ENCODE results near the gene OR14A2.
"Not testable (repeated sequence)": the region's sequence is repeated elsewhere in the genome, so short reads cannot be mapped to it uniquely, and the experiment has no call there.

Gene OR14A2

DNA sequence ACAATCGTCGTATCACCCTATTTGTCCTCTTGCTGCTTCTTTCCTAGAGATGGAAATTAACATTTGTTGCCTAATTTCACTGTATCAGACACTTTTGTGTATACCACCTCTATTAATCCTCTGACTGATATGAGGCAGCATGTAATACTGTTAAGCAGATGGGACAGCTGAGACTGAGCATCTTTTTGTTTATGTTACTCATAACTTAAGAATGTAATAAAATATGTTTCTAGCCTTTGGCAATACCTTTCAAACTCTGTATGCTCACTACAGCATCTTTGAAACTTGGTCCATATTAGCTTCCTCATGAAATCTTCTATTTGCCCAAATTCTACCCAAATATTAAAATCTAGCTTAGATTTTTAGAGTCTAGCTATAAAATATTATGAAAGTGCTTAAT, 7.2 kb downstream of the OR14A2 start:
- Histone ChIP-seq H2AFZ (no peak overlapping the region), H3K4me3 (ENCODE audit: low read depth, low read length) (no peak overlapping the region), H3K27ac (no peak overlapping the region), H3K4me1 (no peaks in the 10 kb centered on the region), H3K27me3 (ENCODE audit: control insufficient read depth, insufficient read depth, low read length) (no peaks in the 10 kb centered on the region), H3K4me2 (ENCODE audit: low read length) (no peak overlapping the region), H3K79me2 (no peaks in the 10 kb centered on the region), H3K9ac (no peak overlapping the region), H3K36me3 (ENCODE audit: control insufficient read depth, insufficient read depth, low read length) (no peaks in the 10 kb centered on the region), H3K9me3 (ENCODE audit: control insufficient read depth, low read length) (no peaks in the 10 kb centered on the region)
- TF ChIP-seq, protein P1, sequence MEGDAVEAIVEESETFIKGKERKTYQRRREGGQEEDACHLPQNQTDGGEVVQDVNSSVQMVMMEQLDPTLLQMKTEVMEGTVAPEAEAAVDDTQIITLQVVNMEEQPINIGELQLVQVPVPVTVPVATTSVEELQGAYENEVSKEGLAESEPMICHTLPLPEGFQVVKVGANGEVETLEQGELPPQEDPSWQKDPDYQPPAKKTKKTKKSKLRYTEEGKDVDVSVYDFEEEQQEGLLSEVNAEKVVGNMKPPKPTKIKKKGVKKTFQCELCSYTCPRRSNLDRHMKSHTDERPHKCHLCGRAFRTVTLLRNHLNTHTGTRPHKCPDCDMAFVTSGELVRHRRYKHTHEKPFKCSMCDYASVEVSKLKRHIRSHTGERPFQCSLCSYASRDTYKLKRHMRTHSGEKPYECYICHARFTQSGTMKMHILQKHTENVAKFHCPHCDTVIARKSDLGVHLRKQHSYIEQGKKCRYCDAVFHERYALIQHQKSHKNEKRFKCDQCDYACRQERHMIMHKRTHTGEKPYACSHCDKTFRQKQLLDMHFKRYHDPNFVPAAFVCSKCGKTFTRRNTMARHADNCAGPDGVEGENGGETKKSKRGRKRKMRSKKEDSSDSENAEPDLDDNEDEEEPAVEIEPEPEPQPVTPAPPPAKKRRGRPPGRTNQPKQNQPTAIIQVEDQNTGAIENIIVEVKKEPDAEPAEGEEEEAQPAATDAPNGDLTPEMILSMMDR (IDR thresholded peaks at IDR 0.05) = no peak

DNA sequence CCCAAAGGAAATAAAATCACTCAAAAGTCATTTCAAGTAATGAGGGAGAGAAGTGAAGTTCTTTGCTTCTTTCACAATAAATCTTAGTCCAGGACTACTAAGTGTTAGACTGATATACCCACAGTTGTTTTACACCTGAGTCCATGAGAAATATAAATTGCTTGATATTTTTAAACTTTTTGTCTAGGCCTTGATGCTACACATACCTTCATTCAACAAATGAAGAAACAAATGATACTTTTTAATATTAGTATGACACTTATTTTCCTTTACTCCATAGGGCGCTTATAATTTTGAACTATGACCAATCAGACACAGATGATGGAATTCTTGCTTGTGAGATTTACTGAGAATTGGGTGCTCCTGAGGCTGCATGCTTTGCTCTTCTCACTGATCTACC, 9.6 kb downstream of the OR14A2 start, which contains the start of gene OR14K1:
OR14K1 (plus strand) TSS at position 301 of the 400 bp plus-strand sequence; CDS start at position 301, 0 bp downstream.
- Histone ChIP-seq H2AFZ (no peak within 1 kb of the TSS), H3K27me3 (ENCODE audit: control insufficient read depth, insufficient read depth, low read length) (no peaks in the 10 kb centered on the region), H3K79me2 (no peaks in the 10 kb centered on the region), H3K9me3 (ENCODE audit: control insufficient read depth, low read length) (no peaks in the 10 kb centered on the region), H3K4me1 (no peaks in the 10 kb centered on the region), H3K27ac (no peak within 1 kb of the TSS), H3K36me3 (ENCODE audit: control insufficient read depth, insufficient read depth, low read length) (no peaks in the 10 kb centered on the region), H3K4me2 (ENCODE audit: low read length) (no peak within 1 kb of the TSS), H3K9ac (no peak within 1 kb of the TSS), H3K4me3 (ENCODE audit: low read depth, low read length) (no peak within 1 kb of the TSS)
- TF ChIP-seq, protein P1 (IDR thresholded peaks at IDR 0.05) = no peak

DNA sequence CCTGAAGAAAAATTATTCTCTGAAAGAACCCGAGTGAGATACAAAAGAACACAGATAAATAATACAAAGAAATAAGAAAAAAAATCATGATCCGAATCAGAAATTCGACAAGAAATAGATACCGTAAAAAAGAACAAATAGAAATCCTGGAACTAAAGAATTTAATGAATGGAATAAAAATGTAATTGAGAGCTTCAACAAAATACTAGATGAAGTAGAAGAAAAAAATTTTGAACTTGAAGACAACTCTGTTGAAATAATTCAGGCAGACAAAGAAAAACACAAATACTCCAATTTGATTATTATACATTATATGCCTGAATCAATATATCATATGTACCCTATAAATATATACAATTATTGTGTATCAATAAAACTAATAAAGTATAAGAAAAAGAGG, 26.7 kb downstream of the OR14A2 start:
- Histone ChIP-seq H3K79me2 (no peaks in the 10 kb centered on the region), H3K4me2 (ENCODE audit: low read length) (no peak overlapping the region), H3K9ac (no peak overlapping the region), H3K4me3 (ENCODE audit: low read depth, low read length) (no peak overlapping the region), H3K27me3 (ENCODE audit: control insufficient read depth, insufficient read depth, low read length) (no peaks in the 10 kb centered on the region), H2AFZ (no peak overlapping the region), H3K36me3 (ENCODE audit: control insufficient read depth, insufficient read depth, low read length) (no peaks in the 10 kb centered on the region), H3K27ac (no peak overlapping the region), H3K4me1 (no peaks in the 10 kb centered on the region), H3K9me3 (ENCODE audit: control insufficient read depth, low read length) (no peaks in the 10 kb centered on the region)
- TF ChIP-seq, protein P1 (IDR thresholded peaks at IDR 0.05) = no peak

DNA sequence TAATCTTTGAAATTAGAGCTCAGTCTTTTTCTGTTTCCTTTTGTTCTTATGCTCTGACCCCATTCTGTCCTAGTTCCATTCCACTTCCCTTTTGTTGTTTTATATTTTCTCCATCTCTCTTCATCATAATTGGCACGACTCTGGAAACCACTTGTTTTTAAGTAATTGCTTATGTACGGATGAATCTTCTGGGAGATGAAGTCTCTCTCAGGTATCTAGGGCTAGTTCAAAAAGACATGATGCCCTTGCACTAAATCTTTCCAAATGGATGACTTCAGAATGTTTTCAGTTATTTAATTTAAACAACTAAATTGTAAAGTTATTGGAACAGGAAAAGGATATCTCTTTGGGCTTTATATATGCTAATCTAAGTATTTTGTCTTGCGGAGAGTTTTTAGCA, 31.4 kb downstream of the OR14A2 start, which contains the start of gene OR6F1:
OR6F1 (minus strand) TSS at position 101 of the 400 bp plus-strand sequence. CDS start 3,891 bp downstream, outside the sequence.
- no peak within 1 kb of the TSS for H2AFZ ChIP-seq
- H3K4me1 ChIP-seq = no peaks in the 10 kb centered on the region
- no peaks in the 10 kb centered on the region for H3K27me3 ChIP-seq (ENCODE audit: control insufficient read depth, insufficient read depth, low read length)
- no peaks in the 10 kb centered on the region for H3K9me3 ChIP-seq (ENCODE audit: control insufficient read depth, low read length)
- no peak within 1 kb of the TSS for H3K4me2 ChIP-seq (ENCODE audit: low read length)
- H3K27ac ChIP-seq = no peak within 1 kb of the TSS
- TF ChIP-seq, protein P1 (IDR thresholded peaks at IDR 0.05) = no peak
- no peaks in the 10 kb centered on the region for H3K79me2 ChIP-seq
- no peaks in the 10 kb centered on the region for H3K36me3 ChIP-seq (ENCODE audit: control insufficient read depth, insufficient read depth, low read length)
- no peak within 1 kb of the TSS for H3K4me3 ChIP-seq (ENCODE audit: low read depth, low read length)
- H3K9ac ChIP-seq = no peak within 1 kb of the TSS

DNA sequence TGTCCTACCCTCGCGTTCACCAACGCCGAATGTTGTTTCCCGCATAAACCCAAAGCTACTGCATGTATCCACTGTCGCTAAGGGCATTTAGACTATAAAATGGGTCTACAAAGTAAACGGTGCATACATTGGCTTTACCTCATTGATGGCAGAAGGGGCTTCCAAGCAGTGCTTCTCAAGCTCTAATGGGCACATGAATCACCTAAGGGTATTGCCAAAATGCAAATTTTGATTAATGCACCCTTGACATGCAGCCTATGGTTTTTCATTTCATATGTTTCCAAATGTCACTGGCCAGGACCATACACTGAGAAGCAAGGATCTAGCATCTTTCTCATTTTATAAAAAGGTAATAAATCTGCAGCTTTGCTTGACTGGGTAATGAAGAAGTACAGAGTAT, 34.2 kb downstream of the OR14A2 start:
- H3K27me3 ChIP-seq (ENCODE audit: control insufficient read depth, insufficient read depth, low read length) = no peaks in the 10 kb centered on the region
- H3K79me2 ChIP-seq = no peaks in the 10 kb centered on the region
- TF ChIP-seq, protein P1 (IDR thresholded peaks at IDR 0.05) = no peak
- no peaks in the 10 kb centered on the region for H3K36me3 ChIP-seq (ENCODE audit: control insufficient read depth, insufficient read depth, low read length)
- H2AFZ ChIP-seq = no peak overlapping the region
- no peaks in the 10 kb centered on the region for H3K9me3 ChIP-seq (ENCODE audit: control insufficient read depth, low read length)
- no peaks in the 10 kb centered on the region for H3K4me1 ChIP-seq
- no peak overlapping the region for H3K27ac ChIP-seq
- H3K4me3 ChIP-seq (ENCODE audit: low read depth, low read length) = no peak overlapping the region
- no peak overlapping the region for H3K9ac ChIP-seq
- no peak overlapping the region for H3K4me2 ChIP-seq (ENCODE audit: low read length)

DNA sequence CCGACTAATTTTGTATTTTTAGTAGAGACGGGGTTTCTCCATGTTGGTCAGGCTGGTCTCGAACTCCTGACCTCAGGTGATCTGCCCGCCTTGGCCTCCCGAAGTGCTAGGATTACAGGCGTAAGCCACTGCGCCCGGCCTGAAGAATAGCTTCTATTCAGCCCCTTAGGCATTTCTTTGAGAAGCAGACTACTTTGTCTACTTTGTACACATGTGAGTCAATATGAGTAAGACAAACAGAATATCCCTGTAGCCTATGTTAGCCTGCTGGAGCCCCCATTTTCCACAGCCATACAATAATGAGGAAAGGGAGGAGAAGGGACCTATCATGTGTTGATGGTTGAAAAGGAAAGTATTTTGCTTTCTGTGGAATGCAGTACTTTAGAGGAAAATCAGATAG, 37.3 kb downstream of the OR14A2 start:
- H3K27ac ChIP-seq; H3K27me3 ChIP-seq (ENCODE audit: control insufficient read depth, insufficient read depth, low read length); H3K9ac ChIP-seq; H3K4me2 ChIP-seq (ENCODE audit: low read length); H2AFZ ChIP-seq; H3K4me1 ChIP-seq; H3K79me2 ChIP-seq; H3K9me3 ChIP-seq (ENCODE audit: control insufficient read depth, low read length); H3K4me3 ChIP-seq (ENCODE audit: low read depth, low read length); H3K36me3 ChIP-seq (ENCODE audit: control insufficient read depth, insufficient read depth, low read length): not testable (repeated sequence)

All from parathyroid adenoma (tissue), 2 donors.